AML-193 (cell line): ENCODE results near the gene MNAT1.
"Not testable (repeated sequence)": the region's sequence is repeated elsewhere in the genome, so short reads cannot be mapped to it uniquely, and the experiment has no call there.

Experiments
- DNase-seq, 2 experiments: peaks; one replicate each; lab custom pipeline; 2025; lab: John Stamatoyannopoulos, UW

Gene MNAT1

GRCh38 chr14:60738843-60739508, 4.4 kb downstream of the MNAT1 start:
- peak; percentile 8 to 14 for DNase-seq

- DNase-seq, result no peak
These were observed 10.0 kb downstream of the MNAT1 start for GRCh38 chr14:60744566-60744965.

DNA sequence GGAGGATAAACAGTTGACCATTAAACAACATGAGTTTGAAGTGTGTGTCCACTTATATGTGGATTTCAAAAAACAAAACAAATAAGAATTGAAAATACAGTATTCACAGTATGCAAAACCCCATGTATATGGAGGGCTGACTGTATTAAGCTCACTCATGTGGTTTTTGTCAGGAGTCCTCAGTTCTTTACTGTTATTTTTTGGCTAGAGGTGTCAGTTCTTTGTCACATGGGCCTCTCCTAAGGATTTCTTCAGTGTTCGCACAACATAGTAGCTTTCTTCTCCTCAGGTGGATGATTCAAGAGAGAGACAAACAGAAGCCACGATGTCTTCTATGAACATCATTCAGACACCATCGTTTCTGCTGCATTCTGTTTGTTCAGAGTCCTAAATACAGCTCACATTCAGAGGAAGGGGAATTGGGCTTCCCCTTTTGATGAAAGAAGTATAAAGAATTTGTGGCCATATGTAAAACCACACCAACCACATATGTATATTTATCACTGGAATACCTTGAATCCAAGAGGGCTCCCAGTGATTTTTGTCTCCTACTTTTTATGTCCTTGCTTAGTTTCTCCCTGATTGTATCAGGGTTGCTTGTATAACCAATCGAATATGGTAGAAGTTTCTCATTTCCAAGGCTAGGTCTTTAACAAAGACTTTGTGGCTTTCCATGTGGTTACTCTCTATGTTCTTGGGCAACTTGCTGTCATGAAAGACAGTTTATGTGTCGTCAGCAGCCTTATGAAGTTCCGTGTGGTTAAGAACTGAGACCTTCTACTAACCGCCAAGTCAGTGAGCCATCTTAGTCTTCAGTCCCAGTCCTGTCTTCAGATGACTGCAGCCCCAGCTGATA, 18.9 kb downstream of the MNAT1 start:
- peak; percentile 98 to 99 for DNase-seq

- DNase-seq, result no peak
These were observed 22.3 kb downstream of the MNAT1 start for GRCh38 chr14:60756847-60757246.

DNA sequence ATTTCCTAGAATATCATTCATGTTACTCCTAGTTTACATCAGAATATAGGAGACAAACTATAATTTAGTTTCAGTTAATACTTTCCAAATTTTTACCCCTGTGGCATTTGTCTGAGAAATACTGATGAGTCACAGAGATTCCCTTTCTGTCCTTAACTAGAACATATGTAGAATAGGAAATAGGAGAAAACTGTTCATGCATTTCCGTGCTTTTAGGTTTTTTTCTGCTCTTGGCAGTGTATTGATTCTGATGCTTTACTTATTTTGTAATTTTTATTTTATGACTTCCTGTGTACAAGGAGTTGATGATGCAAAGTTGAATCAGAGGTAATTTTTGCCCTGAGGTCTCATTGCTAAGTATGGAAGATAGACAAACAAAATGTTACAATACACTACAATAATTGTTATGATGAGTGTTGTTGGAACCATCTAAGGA, 23.0 kb downstream of the MNAT1 start:
- DNase-seq, result no peak

- DNase-seq, result no peak
These were observed 24.3 kb downstream of the MNAT1 start for GRCh38 chr14:60758885-60759284.

GRCh38 chr14:60760209-60760608, 25.6 kb downstream of the MNAT1 start:
- DNase-seq, result peak; percentile 59 to 63

- no peak for DNase-seq
These were observed 26.2 kb downstream of the MNAT1 start for GRCh38 chr14:60760644-60761364.

GRCh38 chr14:60768602-60769001, 34.0 kb downstream of the MNAT1 start:
- DNase-seq, result no peak

GRCh38 chr14:60771117-60771516, 36.6 kb downstream of the MNAT1 start:
- no peak for DNase-seq

DNA sequence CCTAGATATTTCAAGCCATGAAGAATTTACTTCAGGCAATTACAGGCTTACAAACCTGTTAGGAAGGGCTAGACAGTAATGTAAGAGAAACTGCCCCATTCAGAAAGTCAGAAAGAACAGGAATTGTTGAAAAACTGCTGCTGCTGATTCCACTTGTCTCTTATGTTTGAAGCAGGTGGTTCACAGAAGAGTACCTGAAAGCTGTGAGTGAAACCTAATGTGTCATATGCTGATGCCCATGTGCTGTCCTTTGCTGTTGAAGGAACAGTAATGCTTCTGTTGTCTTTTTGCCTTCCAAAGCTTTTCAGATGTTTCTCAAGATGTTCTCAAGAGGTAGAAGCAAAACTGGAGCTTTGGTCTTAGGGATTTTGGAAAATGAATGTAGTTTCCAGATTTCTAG, 39.0 kb downstream of the MNAT1 start:
- DNase-seq, result no peak

GRCh38 chr14:60775296-60775695, 40.7 kb downstream of the MNAT1 start:
- DNase-seq, result no peak

DNA sequence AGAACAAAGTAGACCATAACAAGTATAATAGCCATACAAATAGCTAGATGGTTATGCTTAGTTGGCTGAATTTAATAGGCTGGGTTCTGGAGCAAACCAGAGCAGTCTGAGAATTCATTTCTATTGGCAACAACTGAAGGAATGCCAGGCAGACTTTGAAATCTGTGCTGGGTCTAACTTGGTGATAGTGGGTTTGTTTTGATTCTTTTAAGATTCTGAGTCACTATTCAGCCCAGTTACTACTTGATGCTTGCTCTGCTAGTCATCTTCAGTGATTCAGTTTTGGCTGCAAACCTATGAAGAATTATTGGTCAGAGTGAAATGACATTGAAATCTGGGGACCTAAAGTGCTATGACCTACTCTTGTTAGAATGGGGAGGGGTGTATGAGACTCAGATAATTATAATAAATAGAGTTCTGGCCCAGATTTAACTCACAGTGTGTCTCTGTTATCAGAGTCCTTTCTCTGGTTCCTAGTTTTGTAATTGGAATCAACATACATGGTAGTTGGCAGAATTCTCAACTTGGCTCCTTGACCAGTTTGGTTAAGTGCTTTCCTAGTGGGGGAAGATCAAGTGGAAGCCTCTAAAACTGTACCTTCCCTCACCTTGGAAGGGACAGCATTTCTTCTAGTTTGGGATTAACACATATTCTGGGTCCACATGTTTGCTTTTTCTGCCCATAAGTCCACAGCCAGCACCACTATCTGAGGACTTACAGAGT, 43.5 kb downstream of the MNAT1 start:
- no peak for DNase-seq

DNA sequence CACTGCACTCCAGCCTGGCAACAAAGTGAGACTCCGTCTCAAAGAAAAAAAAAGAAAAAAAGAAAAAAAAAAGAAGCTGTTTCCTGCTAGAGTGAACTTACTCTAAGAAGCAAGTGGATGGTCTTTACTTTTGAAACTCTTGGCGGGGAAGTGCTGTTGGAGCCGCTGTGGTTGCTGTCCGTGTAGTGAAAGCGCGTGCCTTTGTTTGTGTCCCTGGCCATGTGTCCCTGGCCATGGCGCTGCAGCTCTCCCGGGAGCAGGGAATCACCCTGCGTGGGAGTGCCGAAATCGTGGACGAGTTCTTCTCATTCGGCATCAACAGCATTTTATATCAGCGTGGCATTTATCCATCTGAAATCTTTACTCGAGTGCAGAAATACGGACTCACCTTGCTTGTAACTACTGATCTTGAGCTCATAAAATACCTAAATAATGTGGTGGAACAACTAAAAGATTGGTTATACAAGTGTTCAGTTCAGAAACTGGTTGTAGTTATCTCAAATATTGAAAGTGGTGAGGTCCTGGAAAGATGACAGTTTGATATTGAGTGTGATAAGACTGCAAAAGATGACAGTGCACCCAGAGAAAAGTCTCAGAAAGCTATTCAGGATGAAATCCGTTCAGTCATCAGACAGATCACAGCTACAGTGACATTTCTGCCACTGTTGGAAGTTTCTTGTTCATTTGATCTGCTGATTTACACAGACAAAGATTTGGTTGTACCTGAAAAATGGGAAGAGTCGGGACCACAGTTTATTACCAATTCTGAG, 45.4 kb downstream of the MNAT1 start:
- DNase-seq, result not testable (repeated sequence)

DNA sequence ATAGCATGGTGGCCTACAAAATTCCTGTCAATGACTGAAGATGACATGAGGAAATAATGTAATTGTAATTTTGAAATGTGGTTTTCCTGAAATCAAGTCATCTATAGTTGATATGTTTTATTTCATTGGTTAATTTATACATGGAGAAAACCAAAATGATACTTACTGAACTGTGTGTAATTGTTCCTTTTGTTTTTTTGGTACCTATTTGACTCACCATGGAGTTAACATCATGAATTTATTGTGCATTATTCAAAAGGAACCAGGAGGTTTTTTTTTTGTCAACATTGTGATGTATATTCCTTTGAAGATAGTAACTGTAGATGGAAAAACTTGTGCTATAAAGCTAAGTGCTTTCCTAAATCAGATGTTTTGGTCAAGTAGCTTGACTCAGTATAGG, 46.0 kb downstream of the MNAT1 start:
- not testable (repeated sequence) for DNase-seq

DNA sequence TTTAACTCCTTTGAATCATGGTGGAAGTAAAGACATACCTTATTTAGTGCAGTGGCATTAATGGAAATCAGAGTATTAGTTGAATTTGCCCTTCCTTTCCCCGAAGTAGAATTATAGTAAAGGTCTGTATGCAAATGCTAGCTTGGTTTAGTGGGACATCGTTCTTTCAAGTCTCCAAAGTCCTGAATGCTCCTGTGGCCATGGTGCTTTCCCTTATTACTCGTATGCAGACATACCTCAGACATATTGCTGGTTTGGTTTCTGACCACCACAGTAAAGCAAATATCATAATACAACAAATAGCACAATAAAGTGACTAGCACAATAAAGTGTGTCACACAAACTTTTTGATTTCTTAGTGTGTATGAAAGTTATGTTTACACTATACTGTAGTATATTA, 52.3 kb downstream of the MNAT1 start:
- no peak for DNase-seq

DNA sequence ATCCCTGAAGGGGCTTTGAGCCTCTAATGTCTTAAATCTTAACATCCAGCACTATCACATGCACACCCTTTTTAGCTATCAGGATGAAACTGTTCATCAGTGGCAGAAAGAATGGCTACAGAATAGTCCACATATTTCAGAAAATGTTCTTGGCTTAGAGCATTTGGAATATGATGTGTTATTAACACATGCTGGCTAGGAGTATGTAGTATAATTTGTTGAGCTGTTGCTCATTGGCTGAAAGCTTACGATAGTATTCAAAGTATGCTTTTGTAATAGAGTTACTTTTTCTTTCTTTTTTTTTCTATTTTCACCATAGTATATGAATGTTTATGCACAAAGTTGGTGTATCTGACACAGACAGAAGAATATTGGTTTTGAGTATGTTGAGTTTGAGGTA, 55.1 kb downstream of the MNAT1 start:
- DNase-seq, result no peak

GRCh38 chr14:60790850-60791249, 56.3 kb downstream of the MNAT1 start:
- DNase-seq, result no peak

DNA sequence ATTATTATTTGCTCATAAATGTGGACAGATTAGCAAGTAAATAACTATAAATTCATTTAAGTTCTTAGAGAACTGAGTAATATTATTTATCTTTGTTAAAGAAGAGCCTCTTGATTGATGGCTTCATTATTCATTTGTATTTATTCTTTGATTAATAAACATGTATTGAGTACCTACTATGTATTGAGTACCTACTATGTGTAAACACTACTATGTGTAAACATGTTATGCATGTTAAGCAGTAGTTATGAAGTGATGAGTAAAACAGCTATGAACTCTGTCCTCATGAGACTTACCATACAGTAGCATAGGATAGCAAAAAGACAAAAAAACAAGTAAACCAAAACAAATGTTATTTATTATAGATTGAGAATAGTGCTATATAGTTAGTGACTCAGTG, 61.9 kb downstream of the MNAT1 start:
- no peak for DNase-seq

- DNase-seq, result no peak
These were observed 65.8 kb downstream of the MNAT1 start for GRCh38 chr14:60800409-60800808.

DNA sequence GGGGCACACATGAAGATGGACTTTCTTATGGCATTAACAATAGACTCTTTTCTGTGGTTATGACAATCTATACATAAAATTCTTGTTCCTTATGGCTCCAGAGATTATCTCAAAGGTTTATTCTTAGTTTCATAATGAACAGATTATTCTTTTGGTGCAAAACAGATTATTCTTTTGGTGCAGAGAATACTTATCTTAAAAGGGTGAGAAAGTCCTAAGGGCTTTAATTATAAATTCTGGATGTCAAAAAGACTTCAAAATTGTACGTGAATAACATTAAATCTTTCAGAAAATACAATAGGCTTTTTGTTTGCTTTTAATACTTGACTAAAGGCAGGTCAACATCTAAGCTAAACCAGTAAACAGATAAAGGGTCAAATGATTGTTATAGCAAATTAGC, 69.3 kb downstream of the MNAT1 start:
- DNase-seq, result no peak
